CD4-positive, alpha-beta T cell treated with Interleukin-4 for 4 hours (primary cell): ENCODE measurements around the gene OSCP1.

Experiments used
- DNase-seq: peaks from one replicate; pipeline ENCODE4 v3.0.0-alpha.2; 2020

Gene OSCP1

DNA sequence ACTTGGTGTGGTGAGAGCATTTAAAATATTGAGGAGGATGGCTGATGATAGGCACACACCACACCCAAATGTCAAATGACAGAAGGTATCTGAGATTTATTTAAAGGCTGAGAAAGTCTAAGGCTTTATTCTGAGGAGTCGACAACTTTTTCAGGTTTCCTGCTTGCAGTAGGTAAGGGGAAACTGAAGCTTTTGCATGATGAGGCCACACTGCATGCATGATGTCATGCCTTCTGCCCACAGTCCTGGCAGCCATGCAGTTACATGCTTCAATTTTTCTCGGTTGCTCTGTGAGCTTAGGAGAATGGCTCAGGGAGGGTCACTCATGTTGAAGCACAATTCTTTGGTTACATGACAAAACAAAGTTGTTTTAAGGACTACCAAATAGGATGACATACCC, 7.0 kb downstream of the OSCP1 start:
- no peak for DNase-seq

DNA sequence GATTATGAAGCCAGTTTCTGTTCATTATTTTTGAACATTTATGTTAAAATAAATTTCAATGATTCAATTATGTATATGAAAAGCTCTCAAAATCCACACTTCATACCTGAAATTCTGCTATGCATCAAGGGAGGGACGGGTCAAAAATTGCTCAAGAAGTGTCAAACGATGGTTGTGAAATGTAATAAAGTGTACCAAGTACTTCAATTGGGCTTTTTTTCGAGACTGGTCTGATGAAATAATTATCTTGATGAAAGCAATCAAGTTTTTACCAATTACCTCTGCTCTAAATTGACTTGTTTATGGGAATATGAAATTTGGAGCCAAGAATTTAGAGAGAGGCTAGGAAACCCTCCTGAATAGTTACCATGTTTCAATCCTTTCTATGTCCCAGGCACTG, 7.9 kb downstream of the OSCP1 start:
- DNase-seq: no peak

DNA sequence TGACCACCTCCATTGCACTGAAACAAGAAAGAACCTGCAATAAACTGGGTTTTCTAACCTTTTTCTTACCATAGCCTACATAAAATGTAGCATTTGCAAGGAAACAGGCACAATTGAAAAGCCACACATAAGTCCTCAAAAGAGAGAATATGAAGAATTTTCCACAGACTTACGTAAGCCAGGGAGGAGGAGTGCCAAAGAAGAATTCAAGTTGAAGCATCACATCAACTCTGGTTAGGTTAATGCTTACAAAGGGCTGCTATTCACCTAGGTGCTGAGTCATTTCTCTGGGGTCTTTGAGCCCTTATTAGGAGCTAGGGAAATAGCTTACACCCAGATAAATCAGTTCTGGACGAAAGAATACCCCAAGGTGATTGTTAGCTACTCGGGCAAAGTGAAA, 9.6 kb downstream of the OSCP1 start:
- no peak for DNase-seq

DNA sequence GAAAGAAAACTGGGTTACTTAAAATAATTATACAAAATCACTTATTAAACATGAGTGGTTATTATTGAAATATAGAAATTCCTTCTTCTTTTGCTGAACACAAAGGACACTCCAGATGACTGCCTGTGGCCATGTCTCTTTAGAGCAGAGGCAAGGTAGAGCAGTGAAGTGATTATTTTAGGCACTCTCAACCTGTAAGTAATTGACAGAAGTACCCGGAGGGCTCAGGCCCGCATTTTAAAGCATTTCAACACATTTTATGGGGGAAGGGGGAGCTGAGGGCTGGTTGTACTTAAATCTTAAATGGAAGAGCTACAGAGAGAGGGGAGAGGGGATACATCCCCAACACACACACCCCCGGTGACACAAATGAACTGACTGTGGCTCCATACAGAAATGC, 10.2 kb downstream of the OSCP1 start:
- DNase-seq: no peak

DNA sequence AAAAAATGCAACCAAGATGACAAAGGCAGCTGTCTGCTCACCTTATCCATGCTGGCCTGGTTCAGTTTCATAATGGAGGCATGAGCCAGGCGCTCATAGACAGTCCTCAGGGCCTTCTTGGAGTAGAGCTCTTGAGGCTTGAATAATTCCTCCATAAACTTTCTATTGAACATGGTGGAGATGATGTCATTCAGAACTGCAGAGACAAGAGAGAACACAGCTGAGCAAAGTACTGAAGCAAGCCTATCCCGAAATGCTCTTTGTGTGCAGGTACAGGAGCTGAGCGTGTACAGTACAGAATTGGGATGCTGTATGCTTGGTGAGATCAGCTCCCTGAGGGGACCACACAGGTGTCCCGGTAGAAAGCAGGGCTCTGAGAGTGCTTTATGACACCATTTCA, 11.5 kb downstream of the OSCP1 start:
- no peak for DNase-seq

DNA sequence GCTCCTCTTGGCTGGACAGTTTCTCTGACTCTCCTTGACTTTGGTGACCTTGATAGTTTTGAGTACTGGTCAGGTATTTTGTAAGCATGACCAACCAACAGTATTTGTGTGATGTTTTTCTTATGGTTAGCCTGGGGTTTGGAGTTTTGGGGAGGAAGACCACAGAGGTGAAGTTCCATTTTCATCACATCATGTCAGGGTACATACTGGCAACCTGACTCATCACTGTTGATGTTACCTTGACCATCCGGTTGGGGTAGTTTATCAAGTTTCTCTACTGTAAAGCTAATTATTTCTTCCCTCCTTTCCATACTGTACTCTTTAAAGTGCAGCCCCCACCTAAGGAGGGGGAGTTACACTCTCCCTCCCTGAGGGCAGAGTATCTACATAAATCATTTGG, 13.4 kb downstream of the OSCP1 start:
- DNase-seq: no peak

DNA sequence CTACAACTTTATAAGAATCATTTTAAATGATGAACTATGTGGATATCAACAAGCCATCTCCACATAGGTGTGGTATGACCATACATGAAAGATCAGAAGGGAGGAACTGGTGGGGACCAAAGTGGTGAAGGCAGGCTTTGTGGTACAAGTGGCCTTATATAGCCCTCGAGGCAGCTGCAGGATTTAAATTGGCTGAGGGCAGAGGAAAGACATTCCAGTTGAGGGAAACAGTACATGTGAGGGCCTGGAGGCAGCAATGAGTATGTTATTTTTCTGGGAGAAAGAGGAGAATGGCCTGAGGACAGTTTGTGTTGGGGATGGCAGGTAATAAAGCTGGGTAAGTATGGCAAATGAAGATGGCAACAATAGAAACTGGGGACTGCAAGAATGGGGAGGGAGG, 17.1 kb downstream of the OSCP1 start:
- no peak for DNase-seq

DNA sequence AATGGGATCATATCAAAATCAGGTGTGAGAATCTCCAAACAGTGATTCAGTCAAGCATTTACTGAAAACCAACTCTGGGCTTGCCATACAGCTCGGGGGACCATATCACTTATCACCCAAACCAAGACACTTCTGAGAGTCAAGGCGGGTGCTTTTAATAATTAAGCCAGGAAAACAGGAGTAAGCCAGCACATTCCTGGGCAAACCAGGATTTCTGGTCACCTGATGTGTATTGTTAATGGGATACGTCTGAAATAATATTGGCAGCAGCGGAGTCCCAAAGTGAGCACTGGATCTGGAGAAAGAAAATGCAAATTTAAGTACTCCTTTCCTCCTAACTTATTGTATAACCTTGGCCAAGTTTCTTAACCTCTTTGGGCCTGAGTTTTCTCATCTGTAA, 17.6 kb downstream of the OSCP1 start:
- DNase-seq: no peak

DNA sequence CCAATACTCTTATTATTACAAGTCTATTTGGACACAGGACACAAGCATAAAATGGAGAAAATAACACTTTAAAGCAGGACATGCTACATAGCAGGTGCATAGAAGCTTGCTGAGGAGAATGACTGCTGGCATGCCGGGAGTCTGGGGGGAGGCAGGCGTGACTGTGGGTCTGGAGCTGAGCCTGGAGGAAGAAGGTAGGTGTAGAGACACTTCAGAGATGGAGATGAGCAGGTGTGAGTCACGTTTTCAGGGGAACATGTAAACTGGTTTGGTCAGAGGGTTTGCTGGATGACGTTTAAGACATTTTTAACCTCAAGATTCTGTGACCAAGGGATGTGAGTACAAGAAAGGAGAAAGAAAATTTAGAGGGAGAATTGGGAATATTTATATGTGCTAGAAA, 24.5 kb downstream of the OSCP1 start:
- DNase-seq: no peak

DNA sequence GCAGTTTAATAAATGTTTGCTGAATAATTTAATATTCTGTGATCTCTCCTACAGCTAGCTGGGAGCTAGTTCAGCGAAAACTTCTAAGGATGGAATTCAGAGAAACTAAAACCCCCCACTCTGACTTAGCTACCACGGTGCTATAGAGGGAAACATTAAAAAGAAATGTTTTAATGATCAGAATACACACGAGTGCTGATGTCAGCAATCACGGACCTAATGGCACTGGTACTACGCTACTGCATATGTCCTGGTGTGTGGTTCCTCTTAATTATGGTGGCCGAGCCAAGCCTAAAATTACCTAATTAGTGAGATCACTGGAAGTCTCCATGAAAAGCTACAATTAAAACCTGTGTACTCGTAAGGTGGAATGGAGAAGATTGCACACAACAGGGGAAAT, 28.6 kb downstream of the OSCP1 start:
- DNase-seq: no peak

DNA sequence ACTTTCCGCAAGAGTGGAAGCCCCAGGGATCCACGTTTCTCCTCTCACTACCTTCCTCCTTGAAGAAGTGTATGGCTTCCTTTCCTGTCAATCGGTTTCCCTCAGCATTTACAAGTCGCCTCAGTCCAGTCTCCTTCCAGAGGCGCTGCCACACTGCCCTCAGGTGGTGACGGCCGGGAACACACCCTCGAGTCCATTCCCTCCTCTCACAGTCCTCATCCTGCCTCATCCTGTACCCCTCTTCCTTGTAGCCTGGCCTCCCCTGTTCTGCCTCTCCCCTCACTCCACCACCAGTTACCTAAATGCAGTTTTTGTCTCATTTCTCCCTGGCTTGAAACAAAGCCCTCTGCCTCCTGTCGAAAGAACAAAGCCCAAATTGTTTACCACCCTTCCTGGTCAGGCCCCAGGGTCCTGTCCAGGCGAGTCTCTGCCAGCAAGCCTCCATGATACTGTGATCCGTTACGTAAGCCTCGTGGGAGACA, 29.4 kb downstream of the OSCP1 start:
- DNase-seq: peak; percentile 87

DNA sequence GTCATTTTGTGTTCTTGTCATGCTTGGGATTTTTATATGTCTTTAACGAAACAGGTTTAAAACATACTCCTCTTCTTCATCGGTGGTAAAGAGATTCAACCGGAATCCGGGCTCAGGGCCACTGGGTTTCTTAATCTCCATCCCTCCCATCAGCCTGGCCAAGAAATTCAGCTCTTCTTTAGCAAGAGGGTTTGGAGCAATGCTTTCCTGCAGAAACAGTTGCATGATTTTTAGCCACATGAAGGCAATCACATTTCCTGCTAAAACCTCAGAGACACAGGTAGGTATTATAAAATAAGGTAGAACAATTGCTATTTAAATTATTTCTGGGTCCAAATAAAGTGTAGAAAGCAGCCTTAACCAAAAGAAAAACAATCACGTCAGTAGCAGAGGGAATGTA, 29.8 kb downstream of the OSCP1 start:
- DNase-seq: no peak

DNA sequence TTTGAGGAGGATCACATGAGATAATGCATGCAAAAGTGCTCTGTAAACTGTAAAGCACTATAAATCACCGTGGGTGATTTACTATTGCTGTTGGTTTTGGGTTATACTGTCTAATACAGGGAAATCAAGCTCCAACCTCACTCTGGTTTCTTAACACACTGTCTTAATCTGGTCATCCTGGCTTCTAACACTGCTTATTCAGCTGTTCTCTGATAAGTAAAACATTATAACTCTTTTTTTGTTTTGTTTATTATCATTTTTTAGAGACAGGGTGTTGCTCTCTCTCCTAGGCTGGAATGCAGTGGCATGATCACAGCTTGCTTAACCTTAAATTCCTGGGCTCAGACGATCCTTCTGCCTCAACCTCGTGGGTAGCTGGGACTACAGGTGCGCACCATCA, 30.7 kb downstream of the OSCP1 start:
- no peak for DNase-seq

DNA sequence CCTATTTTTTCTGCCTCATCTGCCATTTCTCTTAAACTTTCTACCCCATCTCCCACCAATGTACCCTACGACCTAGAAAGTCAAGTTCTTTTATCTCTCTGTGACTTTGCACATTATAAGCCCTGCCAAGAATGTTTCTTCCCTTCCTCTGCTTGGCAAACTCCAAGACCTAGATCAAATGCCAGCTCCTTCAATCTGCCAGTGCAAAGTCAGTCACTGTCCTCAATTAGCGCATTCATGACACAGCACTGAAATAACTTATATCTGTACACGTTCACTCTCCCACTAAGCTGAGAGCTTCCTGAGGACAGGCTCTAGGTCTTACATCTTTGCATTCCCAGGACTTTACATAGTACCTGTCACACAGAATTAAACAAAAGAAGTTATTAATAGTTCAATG, 31.1 kb downstream of the OSCP1 start:
- DNase-seq: no peak

DNA sequence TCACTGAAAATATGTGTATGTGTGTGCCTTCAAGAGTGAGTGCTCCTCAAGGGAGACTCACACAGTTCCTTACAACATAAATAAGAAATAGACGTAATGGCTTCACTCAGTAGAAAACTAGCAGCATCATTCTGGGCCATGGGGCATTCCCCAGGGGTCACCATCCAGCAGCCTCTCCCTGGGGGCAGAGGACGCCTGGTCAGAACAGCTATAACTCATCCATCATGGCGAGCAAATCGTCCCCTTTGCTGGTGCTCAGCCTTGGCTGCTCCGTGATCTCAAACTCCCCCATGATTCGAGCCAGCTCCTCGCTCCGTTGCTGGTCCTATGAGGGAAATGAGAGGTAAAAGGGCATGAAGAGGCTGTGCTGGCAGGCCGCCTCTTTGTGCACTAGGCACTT, 32.3 kb downstream of the OSCP1 start:
- DNase-seq: no peak

DNA sequence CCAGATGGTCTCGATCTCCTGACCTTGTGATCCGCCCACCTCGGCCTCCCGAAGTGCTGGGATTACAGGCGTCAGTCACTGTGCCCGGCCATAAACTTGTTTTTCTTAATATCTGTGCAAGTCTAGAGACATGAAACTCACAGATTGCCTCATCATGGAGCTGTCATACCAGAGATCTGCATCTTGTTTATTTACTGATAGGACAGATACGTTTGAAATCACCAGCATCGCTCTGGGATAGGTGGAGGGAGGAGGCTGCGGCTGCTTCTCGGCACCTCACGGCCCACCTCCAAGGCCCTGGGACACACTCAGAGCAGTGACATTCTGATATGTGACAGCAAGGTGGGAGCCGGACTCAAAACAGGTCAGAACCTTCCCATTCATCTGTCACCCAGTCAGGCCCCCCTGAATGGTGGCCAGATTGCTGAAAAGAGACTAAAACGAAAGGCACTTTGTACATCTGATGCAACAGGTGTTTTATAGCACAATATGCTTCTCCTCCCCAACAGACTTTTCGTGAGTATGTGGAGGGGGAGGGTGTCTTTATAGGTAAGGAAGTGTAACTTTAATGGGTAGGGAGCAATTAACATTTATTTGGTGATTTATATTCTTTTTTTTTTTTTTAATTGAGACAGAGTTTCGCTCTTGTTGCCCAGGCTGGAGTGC, 34.5 kb downstream of the OSCP1 start:
- no peak for DNase-seq

DNA sequence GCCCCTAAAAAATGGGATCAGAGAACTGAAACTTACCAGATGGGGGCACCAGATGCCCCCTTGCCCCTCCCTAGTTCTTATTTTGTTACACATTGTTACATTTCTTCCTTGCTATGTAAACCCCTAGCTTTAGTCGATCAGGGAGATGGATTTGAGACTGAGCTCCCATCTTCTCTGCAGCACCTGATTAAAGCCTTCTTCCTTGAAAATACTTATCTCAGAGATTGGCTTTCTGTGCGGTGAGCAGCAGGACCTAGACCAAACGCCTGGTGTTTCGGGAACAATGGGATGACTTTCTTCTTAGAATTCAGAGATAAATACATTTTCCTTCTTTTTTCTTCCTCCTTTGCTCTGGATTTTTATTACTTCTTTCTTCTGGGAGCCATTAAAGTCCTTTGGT, 35.9 kb downstream of the OSCP1 start:
- no peak for DNase-seq

DNA sequence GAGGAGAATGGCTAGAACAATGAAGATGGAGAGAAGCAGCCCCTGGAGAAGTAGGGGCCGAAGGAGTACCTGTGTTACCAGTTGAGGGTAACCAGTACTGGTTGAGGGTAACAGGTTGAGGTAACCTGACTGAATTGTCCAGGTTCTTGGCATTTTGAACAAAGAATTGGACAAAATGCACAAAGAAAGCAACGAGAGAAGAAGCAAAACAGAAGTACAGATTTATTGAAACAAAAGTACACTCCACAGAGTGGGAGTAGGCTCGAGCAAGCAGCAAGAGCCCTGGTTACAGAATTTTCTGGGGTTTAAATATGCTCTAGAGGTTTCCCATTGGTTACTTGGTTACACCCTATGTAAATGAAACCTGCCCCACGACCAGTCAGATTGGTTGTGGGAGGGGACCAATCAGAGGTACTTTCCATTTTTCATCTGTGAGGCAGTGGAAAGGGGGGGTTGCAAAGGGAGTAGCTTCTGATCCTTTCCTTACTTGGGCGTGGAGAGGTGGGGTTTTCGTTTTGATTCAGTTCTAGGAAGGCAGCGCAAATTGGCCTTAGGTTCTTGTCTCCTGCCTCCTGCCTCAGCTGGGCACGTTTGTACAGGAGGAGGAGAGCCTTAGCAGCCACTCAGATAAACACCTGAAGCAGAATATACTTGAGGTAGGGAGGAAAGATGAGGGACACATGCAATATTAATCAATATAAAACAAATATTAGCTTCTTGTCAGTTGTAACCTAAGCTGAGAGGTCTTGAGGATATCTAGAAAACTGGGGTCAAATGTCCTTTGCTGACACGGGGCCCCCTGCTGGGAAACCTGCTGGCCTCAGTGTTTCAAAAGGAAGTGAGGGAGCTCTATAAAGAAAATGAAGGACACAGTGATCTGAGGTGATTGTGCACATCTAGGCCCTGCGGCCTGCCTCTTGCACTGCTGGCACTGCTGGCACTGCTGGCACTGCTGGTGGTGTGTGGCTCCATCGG, 38.3 kb downstream of the OSCP1 start:
- DNase-seq: peak; percentile 61

DNA sequence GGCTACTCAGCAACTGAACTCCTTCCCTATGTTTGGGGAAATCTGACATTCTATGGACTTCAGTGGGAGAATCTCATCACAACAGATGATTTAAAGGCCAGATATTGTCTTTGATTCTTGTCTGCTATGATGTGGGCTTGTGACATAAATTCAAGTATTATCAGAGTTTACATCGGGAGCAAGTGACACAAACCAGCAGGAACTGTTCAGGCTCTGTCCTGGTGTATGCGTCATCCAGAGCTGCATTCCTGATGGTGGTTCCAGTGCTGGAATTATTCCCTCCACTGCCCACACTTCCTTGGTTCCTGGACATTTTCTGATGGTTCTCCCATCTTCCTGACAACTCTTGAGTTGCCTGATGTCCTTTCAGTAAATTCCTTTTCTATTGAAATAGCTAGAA, 41.8 kb downstream of the OSCP1 start:
- no peak for DNase-seq

DNA sequence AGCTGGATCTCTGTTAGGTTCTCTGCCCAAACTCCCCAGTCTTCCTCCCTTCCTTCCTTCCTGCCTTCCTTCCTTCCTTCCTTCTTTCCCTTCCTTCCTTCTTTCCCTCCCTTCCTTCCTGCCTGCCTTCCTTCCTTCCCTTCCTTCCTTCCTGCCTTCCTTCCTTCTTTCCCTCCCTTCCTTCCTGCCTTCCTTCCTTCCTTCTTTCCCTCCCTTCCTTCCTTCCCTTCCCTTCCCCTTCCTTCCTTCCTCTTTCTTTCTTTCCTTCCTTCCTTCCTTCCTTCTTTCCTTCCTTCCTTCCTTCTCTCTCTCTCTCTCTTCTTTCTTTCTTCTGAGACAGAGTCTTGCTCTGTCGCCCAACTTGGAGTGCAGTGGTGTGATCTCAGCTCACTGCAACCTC, 43.8 kb downstream of the OSCP1 start:
- no peak for DNase-seq

DNA sequence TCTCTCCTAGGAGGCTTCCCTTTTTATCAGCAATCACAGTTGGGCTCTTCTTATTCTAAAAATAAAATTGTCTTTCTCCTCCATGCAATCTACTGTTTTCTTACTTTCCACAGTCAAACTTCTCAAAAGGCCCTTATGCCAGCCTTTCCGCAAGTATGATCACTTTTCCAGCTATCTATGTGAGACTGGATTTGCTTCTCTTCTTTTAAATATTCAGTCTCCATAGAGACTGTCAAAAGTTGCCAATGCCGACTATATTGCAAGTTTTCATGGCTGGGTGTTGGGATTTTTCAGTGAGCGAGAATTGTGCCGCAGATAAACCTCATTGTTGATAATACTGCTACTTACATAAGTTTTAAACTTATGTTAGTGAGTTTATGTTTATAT, 47.8 kb downstream of the OSCP1 start:
- no peak for DNase-seq

DNA sequence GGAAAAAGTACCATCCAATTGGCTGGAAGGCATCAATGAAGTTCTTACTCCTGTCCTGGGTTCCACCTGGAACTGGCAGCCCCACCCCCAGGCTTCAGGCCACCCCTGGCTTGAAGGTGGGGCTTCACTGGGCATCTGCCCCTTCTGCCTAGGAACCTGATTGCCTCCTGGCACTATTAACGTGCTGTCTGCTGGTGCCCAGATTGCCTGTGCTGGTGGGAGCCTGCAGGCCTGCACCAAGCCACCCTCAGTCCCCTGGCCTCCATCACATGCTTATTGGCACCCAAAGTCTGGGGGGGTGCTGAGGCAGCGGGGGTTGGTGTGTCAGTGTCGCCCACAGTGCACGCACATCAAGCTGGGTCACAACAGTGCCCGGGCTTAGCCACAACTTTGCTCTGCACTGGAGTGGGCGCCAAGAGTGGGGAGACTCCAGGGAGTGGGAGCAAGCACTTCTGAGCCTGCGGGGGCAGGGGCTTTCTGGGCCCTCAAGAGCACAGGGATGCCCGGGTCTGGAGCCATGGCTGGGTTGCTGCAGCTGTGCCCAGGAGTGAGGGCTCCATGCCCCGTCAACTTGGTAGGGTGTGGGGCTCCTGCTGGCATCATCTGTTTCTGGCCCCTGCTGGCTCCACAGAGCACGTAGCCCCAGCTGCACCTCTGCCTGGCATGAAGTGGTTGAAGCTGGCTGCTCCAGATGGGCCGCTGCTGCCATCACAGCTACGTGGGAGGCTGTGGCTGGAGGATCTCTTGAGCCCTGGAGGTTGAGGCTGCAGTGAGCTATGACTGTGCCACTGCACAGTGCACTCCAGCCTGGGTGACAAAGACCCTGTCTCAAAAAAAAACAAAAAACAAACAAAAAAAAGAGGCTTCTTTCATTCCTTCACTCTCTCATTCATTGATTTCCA, 48.4 kb downstream of the OSCP1 start:
- no peak for DNase-seq
